NCI-H2029 (cell line): ENCODE data around the gene RNF40.

Source experiments
- DNase-seq: peaks from one replicate; lab custom pipeline; 2025; lab: John Stamatoyannopoulos, UW

The RNF40 gene

DNA sequence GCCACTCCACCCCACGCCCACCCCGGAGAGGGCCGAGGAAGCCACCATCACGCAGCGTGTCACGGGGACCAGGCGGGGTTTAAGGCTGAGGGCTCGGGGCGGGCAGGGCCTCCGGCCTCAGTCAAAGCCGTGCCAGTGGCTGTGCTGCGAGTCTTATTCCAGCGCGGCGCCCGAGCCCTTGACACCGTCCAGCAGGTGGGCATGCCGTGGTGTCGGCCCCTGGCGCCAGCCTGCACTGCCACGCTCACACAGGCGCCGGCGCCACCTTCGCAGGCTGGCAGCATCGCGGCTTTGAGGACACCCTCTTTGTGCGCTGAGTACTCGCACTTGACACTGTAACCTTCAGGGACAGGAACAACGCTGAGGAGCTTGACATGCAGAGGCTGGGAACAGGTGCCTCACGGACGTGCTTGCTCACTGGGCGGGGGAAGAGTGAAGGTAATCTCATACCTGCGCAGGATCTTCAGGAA is 58.9 kb downstream of the RNF40 start:
- peak; percentile 72 for DNase-seq

DNA sequence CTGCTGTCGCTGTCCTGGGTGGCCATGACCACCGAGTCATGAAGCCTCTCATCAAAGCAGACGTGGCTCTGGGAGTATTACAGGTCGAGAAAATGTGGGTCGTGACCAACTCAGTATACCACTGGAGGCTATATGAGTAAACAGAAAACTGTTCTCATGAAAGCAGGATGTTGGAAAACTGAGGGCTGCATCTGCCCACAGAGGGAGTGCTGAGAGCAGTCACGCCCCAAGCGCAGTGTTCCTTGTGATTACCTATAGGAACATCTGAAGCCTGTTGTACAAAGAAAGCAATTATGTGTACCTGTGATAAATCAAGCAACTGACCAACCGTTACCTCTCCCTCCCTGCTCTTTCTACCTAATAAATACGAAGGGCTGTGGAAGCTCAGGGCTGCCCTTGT is 59.3 kb downstream of the RNF40 start:
- DNase-seq: peak; percentile 72

DNA sequence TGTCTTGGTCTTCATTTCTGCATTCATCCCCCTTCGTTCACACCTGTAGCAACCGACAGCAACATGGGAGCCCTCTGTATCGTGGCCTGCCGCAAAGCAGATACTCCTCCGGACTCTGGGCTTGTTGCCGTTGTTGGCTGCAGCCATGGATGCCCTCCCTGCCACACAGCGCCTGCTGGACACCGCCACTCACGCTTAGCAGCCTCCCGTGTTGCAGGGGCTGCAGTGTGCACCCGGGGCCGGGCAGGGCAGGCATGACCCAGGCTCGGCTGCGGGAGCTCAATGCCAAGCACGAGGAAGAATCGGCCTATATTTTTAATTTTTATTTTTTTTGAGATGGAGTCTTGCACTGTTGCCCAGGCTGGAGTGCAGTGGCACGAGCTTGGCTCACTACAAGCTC is 59.8 kb downstream of the RNF40 start:
- DNase-seq: no peak
